ENCODE results near the gene HOXA3.

The HOXA3 gene

GRCh38 chr7:27091105-27091504, 61.3 kb downstream of the HOXA3 start:
- Histone ChIP-seq H3K27ac (ENCODE audit: poor library complexity, severe bottlenecking) (no peak overlapping the region), H3K36me3 (ENCODE audit: low read depth) (no peaks in the 10 kb centered on the region), H3K27me3 (ENCODE audit: insufficient read depth, poor library complexity, severe bottlenecking) (no peaks in the 10 kb centered on the region), H3K4me3 (ENCODE audit: severe bottlenecking) (no peak overlapping the region), H3K4me1 (ENCODE audit: insufficient read depth, poor library complexity, severe bottlenecking) (no peaks in the 10 kb centered on the region), H3K9me3 (ENCODE audit: severe bottlenecking) (no peaks in the 10 kb centered on the region)
- DNase-seq (ENCODE audit: low spot score), result no peak
- TF ChIP-seq CTCF (IDR thresholded peaks at IDR 0.05; ENCODE audit: poor library complexity, severe bottlenecking), result no peak
- ATAC-seq (ENCODE audit: low read depth), result no peak

- no peak for ATAC-seq (ENCODE audit: low read depth)
- Histone ChIP-seq H3K36me3 (ENCODE audit: low read depth) (no peaks in the 10 kb centered on the region), H3K4me3 (ENCODE audit: severe bottlenecking) (no peak overlapping the region), H3K27me3 (ENCODE audit: insufficient read depth, poor library complexity, severe bottlenecking) (no peaks in the 10 kb centered on the region), H3K9me3 (ENCODE audit: severe bottlenecking) (no peaks in the 10 kb centered on the region), H3K4me1 (ENCODE audit: insufficient read depth, poor library complexity, severe bottlenecking) (no peaks in the 10 kb centered on the region), H3K27ac (ENCODE audit: poor library complexity, severe bottlenecking) (no peak overlapping the region)
- no peak for TF ChIP-seq CTCF (IDR thresholded peaks at IDR 0.05; ENCODE audit: poor library complexity, severe bottlenecking)
- no peak for DNase-seq (ENCODE audit: low spot score)
These were observed 64.1 kb downstream of the HOXA3 start for GRCh38 chr7:27088002-27088922.

GRCh38 chr7:27083646-27084045, 68.7 kb downstream of the HOXA3 start:
- TF ChIP-seq CTCF (IDR thresholded peaks at IDR 0.05; ENCODE audit: poor library complexity, severe bottlenecking), result no peak
- Histone ChIP-seq H3K27ac (ENCODE audit: poor library complexity, severe bottlenecking) (peak overlapping the region; percentile 80), H3K4me3 (ENCODE audit: severe bottlenecking) (no peak overlapping the region), H3K4me1 (ENCODE audit: insufficient read depth, poor library complexity, severe bottlenecking) (peaks cover 38% of the 10 kb centered on the region), H3K27me3 (ENCODE audit: insufficient read depth, poor library complexity, severe bottlenecking) (no peaks in the 10 kb centered on the region), H3K36me3 (ENCODE audit: low read depth) (no peaks in the 10 kb centered on the region), H3K9me3 (ENCODE audit: severe bottlenecking) (no peaks in the 10 kb centered on the region)
- DNase-seq (ENCODE audit: low spot score) (no peak), ATAC-seq (ENCODE audit: low read depth) (no peak)

- DNase-seq (ENCODE audit: low spot score), result no peak
- Histone ChIP-seq H3K4me1 (ENCODE audit: insufficient read depth, poor library complexity, severe bottlenecking) (peaks cover 38% of the 10 kb centered on the region), H3K36me3 (ENCODE audit: low read depth) (no peaks in the 10 kb centered on the region), H3K4me3 (ENCODE audit: severe bottlenecking) (no peak overlapping the region), H3K9me3 (ENCODE audit: severe bottlenecking) (no peaks in the 10 kb centered on the region), H3K27ac (ENCODE audit: poor library complexity, severe bottlenecking) (peak overlapping the region; percentile 80), H3K27me3 (ENCODE audit: insufficient read depth, poor library complexity, severe bottlenecking) (no peaks in the 10 kb centered on the region)
- TF ChIP-seq CTCF (IDR thresholded peaks at IDR 0.05; ENCODE audit: poor library complexity, severe bottlenecking), result no peak
- ATAC-seq (ENCODE audit: low read depth), result peak; percentile 85
These were observed 70.2 kb downstream of the HOXA3 start for GRCh38 chr7:27082171-27082570.

Data from RWPE2 (cell line).